ENCODE data around the gene DRD3.

GRCh38 chr3:114093596-114093995 is 85.3 kb downstream of the DRD3 start:
- TF ChIP-seq CTCF (IDR thresholded peaks at IDR 0.05; ENCODE audit: extremely low read depth in 1 of 2, insufficient read depth in 1 of 2, low read depth in 1 of 2, low read length in 2 of 2), result no peak
- TF ChIP-seq POLR2AphosphoS5 (IDR thresholded peaks at IDR 0.05; ENCODE audit: insufficient read depth, low read depth, low read length), result no peak
- no peak for TF ChIP-seq POLR2A (IDR thresholded peaks at IDR 0.05; ENCODE audit: low read depth, low read length)
- no peak for TF ChIP-seq EZH2 (IDR thresholded peaks at IDR 0.05; ENCODE audit: borderline replicate concordance, low read depth, low read length, severe bottlenecking)
- TF ChIP-seq MAX (IDR thresholded peaks at IDR 0.05; ENCODE audit: insufficient read depth, insufficient read length), result no peak
